H1 (cell line): ENCODE results near the gene RNU4-1.

Source experiments
- CREB1 ChIP-seq: IDR thresholded peaks from 2 replicates; pipeline ENCODE4 v1.6.1; 2012; ENCODE audit warnings: inconsistent platforms
- CTCF ChIP-seq, 3 experiments: IDR thresholded peaks; 1 replicate in 2 of 3; 2 replicates in 1 of 3; pipeline versions ENCODE4 v1.5.1 to v1.6.1; 2011; ENCODE audit warnings: low read length in 3 of 3, mild to moderate bottlenecking in 3 of 3, inconsistent platforms in 2 of 3, low read depth in 1 of 3, moderate library complexity in 1 of 3; ENCODE audit not compliant: insufficient read depth in 1 of 3; ENCODE audit errors: control extremely low read depth in 1 of 3
- EP300 ChIP-seq, 2 experiments: IDR thresholded peaks; 1 replicate in 1 of 2; 2 replicates in 1 of 2; pipeline ENCODE4 v1.6.1; 2011 to 2012; ENCODE audit warnings: low read depth in 2 of 2, low read length in 2 of 2, mild to moderate bottlenecking in 2 of 2, borderline replicate concordance in 1 of 2, inconsistent platforms in 1 of 2, moderate library complexity in 1 of 2
- HDAC6 ChIP-seq: IDR thresholded peaks from one replicate; pipeline ENCODE4 v1.7.1; 2012; ENCODE audit warnings: low read depth, mild to moderate bottlenecking, inconsistent platforms, low read length, moderate library complexity
- JUN ChIP-seq: IDR thresholded peaks from 2 replicates; pipeline ENCODE4 v1.6.1; 2011; ENCODE audit warnings: low read depth, mild to moderate bottlenecking, improper control_type of control experiment, low read length
- JUND ChIP-seq: IDR thresholded peaks from 2 replicates; pipeline ENCODE4 v1.6.1; 2011; ENCODE audit warnings: mild to moderate bottlenecking, improper control_type of control experiment, low read length
- MAFK ChIP-seq: IDR thresholded peaks from 2 replicates; pipeline ENCODE4 v1.6.1; 2012; ENCODE audit warnings: low read depth, mild to moderate bottlenecking, improper control_type of control experiment, low read length
- POLR2A ChIP-seq, 2 experiments: IDR thresholded peaks; 1 replicate in 1 of 2; 2 replicates in 1 of 2; pipeline ENCODE4 v1.6.1; 2011; ENCODE audit warnings: low read depth in 2 of 2, low read length in 2 of 2, mild to moderate bottlenecking in 2 of 2; ENCODE audit errors: control extremely low read depth in 1 of 2
- RAD21 ChIP-seq, 2 experiments: IDR thresholded peaks in 1 of 2; conservative IDR thresholded peaks in 1 of 2; 2 replicates each; pipeline ENCODE4 v1.6.1; 2011; ENCODE audit warnings: low read depth in 2 of 2, low read length in 2 of 2, improper control_type of control experiment in 1 of 2, inconsistent platforms in 1 of 2, mild to moderate bottlenecking in 1 of 2, moderate library complexity in 1 of 2
- RBBP5 ChIP-seq: IDR thresholded peaks from 2 replicates; pipeline ENCODE4 v1.7.1; 2012; ENCODE audit warnings: low read depth, mild to moderate bottlenecking, inconsistent platforms, low read length, moderate library complexity, borderline replicate concordance
- RNF2 ChIP-seq: fragments of 200-900, 300-1000 bp; sonication (generic); IDR thresholded peaks from 2 replicates; pipeline ENCODE4 v1.7.1; 2016; ENCODE audit warnings: borderline replicate concordance, low read depth, mild to moderate bottlenecking, antibody characterized with exemption, low read length; ENCODE audit not compliant: poor library complexity, severe bottlenecking; ENCODE audit errors: missing control alignments
- SIN3A ChIP-seq, 2 experiments: IDR thresholded peaks in 1 of 2; conservative IDR thresholded peaks in 1 of 2; 2 replicates each; pipeline ENCODE4 v1.6.1; 2011 to 2012; ENCODE audit warnings: low read length in 2 of 2, improper control_type of control experiment in 1 of 2, low read depth in 1 of 2, mild to moderate bottlenecking in 1 of 2
- SIRT6 ChIP-seq: IDR thresholded peaks from one replicate; pipeline ENCODE4 v1.7.1; 2012; ENCODE audit warnings: low read length, inconsistent platforms
- TF ChIP-seq, protein P1 (sequence below): IDR thresholded peaks from 2 replicates; pipeline ENCODE4 v1.6.1; 2012; ENCODE audit warnings: inconsistent platforms

- TF ChIP-seq RAD21 (IDR thresholded peaks at IDR 0.05 in 1 of 2, conservative IDR thresholded peaks at IDR 0.05 in 1 of 2; ENCODE audit: low read depth in 2 of 2, low read length in 2 of 2) = no peak
- TF ChIP-seq CTCF (IDR thresholded peaks at IDR 0.05; ENCODE audit: control extremely low read depth in 1 of 3, insufficient read depth in 1 of 3, low read depth in 1 of 3, low read length in 3 of 3) = no peak
- TF ChIP-seq CREB1 = no peak
- no peak for TF ChIP-seq POLR2A (IDR thresholded peaks at IDR 0.05; ENCODE audit: control extremely low read depth in 1 of 2, low read depth in 2 of 2, low read length in 2 of 2)
- TF ChIP-seq HDAC6 = no peak
- no peak for TF ChIP-seq EP300 (IDR thresholded peaks at IDR 0.05; ENCODE audit: borderline replicate concordance in 1 of 2, low read depth in 2 of 2, low read length in 2 of 2)
- TF ChIP-seq JUND = no peak
- TF ChIP-seq JUN = no peak
- TF ChIP-seq RBBP5 = no peak
- no peak for TF ChIP-seq SIRT6
- TF ChIP-seq, protein P1, sequence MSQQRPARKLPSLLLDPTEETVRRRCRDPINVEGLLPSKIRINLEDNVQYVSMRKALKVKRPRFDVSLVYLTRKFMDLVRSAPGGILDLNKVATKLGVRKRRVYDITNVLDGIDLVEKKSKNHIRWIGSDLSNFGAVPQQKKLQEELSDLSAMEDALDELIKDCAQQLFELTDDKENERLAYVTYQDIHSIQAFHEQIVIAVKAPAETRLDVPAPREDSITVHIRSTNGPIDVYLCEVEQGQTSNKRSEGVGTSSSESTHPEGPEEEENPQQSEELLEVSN = no peak
- TF ChIP-seq MAFK = no peak
- no peak for TF ChIP-seq RNF2
- no peak for TF ChIP-seq SIN3A (conservative IDR thresholded peaks at IDR 0.05 in 1 of 2, IDR thresholded peaks at IDR 0.05 in 1 of 2; ENCODE audit: low read depth in 1 of 2, low read length in 2 of 2)
Observed at GRCh38 chr12:120324841-120325417, 31.9 kb upstream of the RNU4-1 start.
